Stimulated activated CD8-positive, alpha-beta memory T cell treated with anti-CD3 and anti-CD28 coated beads, Interleukin-12 subunit alpha, Interleukin-12 subunit beta, amount 100 ng/mL, for 1 hour (primary cell): Measurements from ENCODE around the gene BBX.
"Not testable (repeated sequence)": the region's sequence is repeated elsewhere in the genome, so short reads cannot be mapped to it uniquely, and the experiment has no call there.

Experiments
- DNase-seq: peaks from one replicate; pipeline ENCODE4 v3.0.0-alpha.2; 2020; ENCODE audit warnings: low read depth

BBX gene

GRCh38 chr3:107542665-107543064 is 19.9 kb downstream of the BBX start:
- no peak for DNase-seq

GRCh38 chr3:107543666-107544065 is 20.9 kb downstream of the BBX start:
- DNase-seq = no peak

GRCh38 chr3:107545680-107546120 is 22.9 kb downstream of the BBX start:
- DNase-seq = no peak

GRCh38 chr3:107548601-107549000 is 25.8 kb downstream of the BBX start:
- DNase-seq = no peak

GRCh38 chr3:107555359-107555758 is 32.6 kb downstream of the BBX start:
- DNase-seq = no peak

- DNase-seq = no peak
These were observed 35.0 kb downstream of the BBX start for GRCh38 chr3:107557743-107558142.

- DNase-seq = no peak
These were observed 37.4 kb downstream of the BBX start for GRCh38 chr3:107560166-107560565.

- no peak for DNase-seq
These were observed 39.2 kb downstream of the BBX start for GRCh38 chr3:107561980-107562379.

GRCh38 chr3:107562969-107563529 is 40.3 kb downstream of the BBX start:
- no peak for DNase-seq

GRCh38 chr3:107565244-107565643 is 42.5 kb downstream of the BBX start:
- not testable (repeated sequence) for DNase-seq

- not testable (repeated sequence) for DNase-seq
These were observed 48.3 kb downstream of the BBX start for GRCh38 chr3:107571089-107571488.

- DNase-seq = not testable (repeated sequence)
These were observed 48.7 kb downstream of the BBX start for GRCh38 chr3:107571492-107571891.

- no peak for DNase-seq
These were observed 51.9 kb downstream of the BBX start for GRCh38 chr3:107574650-107575049.

GRCh38 chr3:107578091-107578490 is 55.3 kb downstream of the BBX start:
- no peak for DNase-seq

- no peak for DNase-seq
These were observed 55.8 kb downstream of the BBX start for GRCh38 chr3:107578523-107578922.

- DNase-seq = no peak
These were observed 56.6 kb downstream of the BBX start for GRCh38 chr3:107579371-107579770.

- DNase-seq = no peak
These were observed 58.5 kb downstream of the BBX start for GRCh38 chr3:107581230-107581629.

- DNase-seq = no peak
These were observed 65.5 kb downstream of the BBX start for GRCh38 chr3:107588217-107588616.

GRCh38 chr3:107589454-107589853 is 66.7 kb downstream of the BBX start:
- DNase-seq = no peak

GRCh38 chr3:107590786-107591185 is 68.0 kb downstream of the BBX start:
- DNase-seq = no peak

GRCh38 chr3:107592073-107592472 is 69.3 kb downstream of the BBX start:
- no peak for DNase-seq

- DNase-seq = no peak
These were observed 72.1 kb downstream of the BBX start for GRCh38 chr3:107594870-107595269.

- DNase-seq = no peak
These were observed 73.9 kb downstream of the BBX start for GRCh38 chr3:107596639-107597038.

GRCh38 chr3:107598926-107599771 is 76.4 kb downstream of the BBX start:
- DNase-seq = no peak
